Renal cortical epithelial cell (primary cell): Measurements from ENCODE around the gene HTR3B. TPM values are rescaled to one million over a fixed set of nuclear protein-coding genes. Genes with fewer than 3 reads are reported as not detected.
A peak's percentile ranks its signal among the peaks of the same experiment; 100 is the strongest.

Experiments used
- DNase-seq: peaks from one replicate; pipeline ENCODE4 v3.0.0-alpha.2; 2011; ENCODE audit warnings: low read depth
- total RNA-seq: library from RNA; depleted of rRNA; stranded (reverse); fragments of >200 nt; gene quantifications from 2 replicates; pipeline ENCODE4 v1.2.3, GENCODE V29; 2014

HTR3B gene
- total RNA-seq, 1 donor from 2014 or later = not detected

DNA sequence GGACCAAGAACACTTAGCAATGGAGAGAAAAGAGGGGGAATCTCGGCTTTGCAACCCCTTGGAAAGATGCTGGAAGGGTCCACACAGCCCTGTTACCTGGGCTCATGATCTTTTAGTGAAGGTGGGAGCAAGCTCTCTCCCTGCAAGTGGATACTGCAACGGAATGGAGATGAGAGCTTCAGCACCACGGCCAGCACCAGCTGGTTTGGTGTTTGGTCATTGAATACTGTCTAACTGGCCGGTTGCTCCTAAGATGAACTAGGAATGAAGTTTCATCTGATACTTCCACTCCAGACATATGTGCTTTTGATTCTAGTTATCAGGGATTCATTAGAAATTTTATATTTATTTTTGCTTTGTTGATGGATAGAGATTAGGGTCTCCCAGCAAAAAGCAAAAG is 86.6 kb downstream of the HTR3B start:
- peak; percentile 26 for DNase-seq

DNA sequence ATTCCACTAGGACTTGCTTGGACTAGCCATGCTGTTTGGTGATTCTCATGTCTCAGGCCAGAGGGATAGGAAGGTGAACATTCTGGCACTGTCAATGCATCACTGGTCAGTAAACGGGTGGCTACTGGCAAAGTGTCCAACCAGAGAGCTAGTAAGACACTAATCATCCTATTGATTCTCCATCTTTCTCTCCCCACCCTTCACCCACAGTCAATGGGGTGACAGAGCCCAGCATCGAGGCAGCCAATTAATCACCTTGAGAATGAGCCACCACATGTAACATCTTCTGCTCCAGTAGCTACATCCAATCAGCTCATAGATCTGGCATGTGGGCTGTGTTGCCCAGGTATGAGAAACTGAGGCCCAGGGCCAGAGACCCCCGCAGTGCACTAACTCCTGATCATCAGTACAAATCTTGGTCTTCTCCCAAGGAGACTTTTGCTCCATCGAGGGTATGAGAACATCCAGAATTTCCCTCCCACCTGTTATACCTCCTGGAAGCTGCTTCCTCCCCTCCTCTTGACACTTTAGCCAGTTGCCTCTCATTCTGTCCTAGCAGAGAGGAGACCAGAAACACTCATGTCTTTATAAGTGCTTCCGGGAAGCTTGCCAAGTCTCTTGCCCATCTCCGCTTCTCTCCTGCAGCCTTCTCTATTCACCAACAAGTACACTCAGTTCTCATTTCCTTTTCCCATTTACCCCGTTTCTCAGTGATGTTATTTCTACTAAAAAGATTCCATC is 87.3 kb downstream of the HTR3B start:
- DNase-seq = no peak

DNA sequence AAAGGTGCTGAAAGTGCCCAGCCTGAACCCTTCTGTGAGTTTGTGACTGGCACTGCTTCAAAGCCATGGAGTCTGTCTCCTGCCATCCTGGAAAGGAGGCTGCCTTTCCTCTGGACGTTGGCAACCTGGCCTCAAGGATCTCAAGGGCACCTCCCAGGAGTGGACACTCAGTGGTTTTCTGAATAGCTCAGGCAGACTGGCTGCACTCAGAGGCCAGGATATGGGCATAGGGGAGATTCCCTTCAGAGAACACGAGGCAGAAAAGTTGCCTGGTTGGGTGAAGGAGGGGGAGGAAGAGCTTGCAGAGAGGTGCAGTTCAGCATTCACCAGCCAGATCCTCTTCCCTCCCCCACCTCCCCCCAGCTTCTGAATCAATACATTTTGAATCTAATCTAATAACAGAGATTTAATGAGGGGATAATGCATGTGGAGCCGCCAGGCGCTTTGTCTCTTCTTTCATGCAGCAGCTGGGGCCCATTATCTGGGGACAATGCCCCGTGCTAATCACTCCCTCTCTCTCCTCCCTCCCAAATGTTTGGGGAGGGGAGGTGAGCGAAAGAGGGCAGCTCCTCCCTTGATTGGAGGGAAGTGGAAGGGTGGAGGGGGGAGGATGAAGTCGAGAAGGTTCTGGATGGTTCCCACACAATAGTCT is 88.0 kb downstream of the HTR3B start:
- no peak for DNase-seq

DNA sequence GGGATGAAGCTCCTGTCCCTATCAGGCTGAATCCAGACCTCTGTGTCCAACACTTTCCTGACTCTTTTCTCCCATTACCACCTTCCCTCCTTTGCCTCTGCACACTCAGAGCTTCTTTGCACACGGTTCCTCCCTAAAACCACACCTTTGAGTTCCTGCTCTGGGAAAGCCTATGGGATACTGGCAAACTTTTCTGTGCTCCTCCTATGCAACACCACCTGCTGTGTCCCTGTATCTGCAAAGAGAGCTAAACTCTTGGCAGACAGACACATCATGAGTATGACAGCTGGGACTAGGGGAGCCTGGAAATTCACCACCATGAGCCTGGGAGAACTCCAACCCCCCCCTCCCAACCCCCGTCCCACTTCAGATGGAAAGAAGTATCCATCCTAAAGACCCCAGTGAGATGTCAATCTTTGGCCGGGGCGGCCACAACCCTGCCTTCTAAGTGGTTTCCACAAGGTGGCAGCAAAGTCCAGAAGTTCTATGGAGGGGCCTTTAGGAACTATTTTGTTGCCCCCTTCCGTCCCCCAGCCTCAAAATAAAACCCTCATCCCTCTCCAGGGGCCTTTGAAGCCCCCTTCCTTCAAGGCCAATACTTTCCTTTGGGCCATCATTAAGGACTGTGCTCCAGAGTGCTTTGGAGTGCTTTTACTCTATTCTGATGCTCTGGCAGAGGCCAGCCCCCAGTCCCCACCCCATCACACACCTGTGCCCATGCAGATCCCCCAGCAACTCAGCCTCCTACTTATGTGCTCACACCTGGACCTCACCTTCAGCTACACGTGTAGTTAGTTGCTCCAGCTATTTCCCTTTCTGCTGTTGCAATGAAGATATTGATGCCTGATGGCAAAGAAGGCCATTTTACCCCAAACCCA is 89.7 kb downstream of the HTR3B start:
- no peak for DNase-seq

Other genes with a start within 250 kb of the HTR3B start
- not detected in 2 replicates for gene TMPRSS5, start 198.5 kb upstream of the HTR3B start, total RNA-seq
- 23.6 and 24.5 TPM in 2 replicates for gene ZW10, start 131.1 kb upstream of the HTR3B start, total RNA-seq
- not detected in 2 replicates for gene CLDN25, start 125.0 kb upstream of the HTR3B start, total RNA-seq
- 19.8 and 39.4 TPM in 2 replicates for gene USP28, start 29.2 kb upstream of the HTR3B start, total RNA-seq
- 0.35 TPM in 2 replicates for gene HTR3A, start 70.3 kb downstream of the HTR3B start, total RNA-seq
- gene ZBTB16, start 154.9 kb downstream of the HTR3B start, total RNA-seq = 5.7 and 53.7 TPM in 2 replicates